Stimulated activated CD4-positive, alpha-beta T cell treated with anti-CD3 and anti-CD28 coated beads, Interleukin-4, amount 100 ng/mL, for 4 hours (primary cell): ENCODE results near the gene TMED1.
"Not testable (repeated sequence)": the region's sequence is repeated elsewhere in the genome, so short reads cannot be mapped to it uniquely, and the experiment has no call there.

ENCODE experiments used
- DNase-seq, 2 experiments: peaks; one replicate each; pipeline ENCODE4 v3.0.0-alpha.2; 2020

The TMED1 gene

DNA sequence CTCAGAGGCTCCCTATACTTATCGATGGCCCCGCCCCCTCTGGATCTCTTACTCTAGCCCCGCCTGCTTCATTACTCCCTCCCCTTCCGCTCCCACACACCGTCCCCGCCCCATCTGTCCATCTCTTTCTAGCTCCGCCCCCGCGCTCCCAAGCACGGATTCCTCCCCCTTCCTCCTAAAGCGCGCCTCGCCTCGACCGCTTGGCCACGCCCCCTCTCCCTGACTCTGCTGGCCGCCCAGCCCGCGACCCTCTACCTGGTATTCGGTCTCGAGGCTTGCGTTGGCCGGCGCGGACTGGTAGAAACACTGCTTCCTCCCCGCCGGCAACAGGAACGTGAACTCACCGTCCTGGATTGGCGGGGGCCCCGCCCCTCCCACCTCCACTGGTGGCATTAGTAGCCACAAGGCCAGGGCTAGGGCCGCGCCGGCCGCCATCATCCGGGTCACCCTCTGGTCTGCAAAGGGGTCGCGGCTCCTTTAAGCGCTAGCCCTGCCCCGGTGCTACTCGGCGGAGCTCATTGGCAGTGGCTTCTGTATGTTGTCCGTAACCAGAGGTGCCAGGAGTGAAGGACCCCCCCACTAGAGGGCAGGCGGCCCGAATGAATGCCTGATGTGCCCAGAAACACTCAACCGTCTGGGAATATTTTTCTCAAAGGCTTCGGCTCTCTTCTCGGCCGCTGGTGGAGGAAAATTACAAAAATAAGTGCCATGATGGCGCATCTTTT lies at the start of gene TMED1:
Gene TMED1 (minus strand): TSS at position 459 of the 725 bp plus-strand sequence. CDS start 21 bp downstream, at position 438.
- peak; percentile 91 to 92 for DNase-seq

- no peak for DNase-seq
These were observed 49.5 kb upstream of the TMED1 start for GRCh38 chr19:10885201-10886169.

DNA sequence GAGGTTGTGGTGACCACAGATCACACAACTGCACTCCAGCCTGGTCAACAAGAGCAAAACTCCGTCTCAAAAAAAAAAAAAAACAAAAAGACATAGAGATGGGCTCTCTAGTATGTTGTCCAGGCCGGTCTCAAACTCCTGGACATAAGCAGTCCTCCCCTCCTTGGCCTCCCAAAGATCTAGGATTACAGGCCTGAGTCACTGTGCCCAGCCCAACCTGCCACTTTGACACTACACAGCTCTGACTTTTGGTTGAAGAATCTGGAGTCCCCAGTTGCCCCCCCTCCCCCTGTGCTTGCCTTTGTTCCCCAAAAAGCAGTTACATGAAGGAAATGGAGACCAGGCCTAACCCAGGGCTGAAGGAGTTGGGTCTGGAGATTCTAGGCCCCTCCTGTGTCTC lies 48.3 kb upstream of the TMED1 start:
- no peak for DNase-seq

DNA sequence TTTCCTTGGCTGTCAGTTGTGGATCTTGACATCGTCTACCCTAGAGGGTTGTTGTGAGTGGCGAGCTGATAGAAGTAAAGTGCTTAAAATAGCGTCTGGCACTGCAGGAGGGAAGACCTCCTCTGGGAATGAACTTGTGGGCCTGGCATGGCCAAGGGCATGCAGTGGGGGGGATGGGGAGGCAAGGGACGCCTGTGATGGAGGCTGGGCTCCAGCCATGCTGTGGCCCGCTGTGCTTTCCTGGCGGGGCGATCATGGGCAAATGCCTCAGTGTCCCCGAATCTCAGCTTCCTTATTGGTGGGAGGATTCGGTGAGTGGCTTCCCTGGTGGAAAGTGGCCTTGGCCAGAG lies 46.1 kb upstream of the TMED1 start:
- no peak for DNase-seq

- no peak for DNase-seq
These were observed 45.5 kb upstream of the TMED1 start for GRCh38 chr19:10881403-10882107.

DNA sequence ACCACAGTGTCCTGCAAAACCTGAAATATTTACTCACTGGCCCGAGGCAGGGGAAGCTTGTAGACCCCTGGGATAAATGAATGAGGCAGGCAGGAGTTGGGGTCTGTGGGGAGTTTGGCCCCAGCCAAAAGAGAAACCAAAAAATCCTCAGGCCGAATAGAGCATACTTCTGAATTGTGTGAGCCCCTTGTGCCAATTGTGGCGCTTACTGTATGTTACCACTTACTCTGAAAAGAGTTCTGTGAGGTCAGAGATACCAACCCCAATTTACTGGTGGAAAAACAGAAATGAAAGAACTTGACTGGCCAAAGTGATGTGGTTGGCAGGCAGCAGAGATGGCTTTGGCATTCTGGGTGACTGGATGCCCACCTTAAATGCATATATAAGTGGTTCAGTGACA lies 42.2 kb upstream of the TMED1 start:
- no peak for DNase-seq

DNA sequence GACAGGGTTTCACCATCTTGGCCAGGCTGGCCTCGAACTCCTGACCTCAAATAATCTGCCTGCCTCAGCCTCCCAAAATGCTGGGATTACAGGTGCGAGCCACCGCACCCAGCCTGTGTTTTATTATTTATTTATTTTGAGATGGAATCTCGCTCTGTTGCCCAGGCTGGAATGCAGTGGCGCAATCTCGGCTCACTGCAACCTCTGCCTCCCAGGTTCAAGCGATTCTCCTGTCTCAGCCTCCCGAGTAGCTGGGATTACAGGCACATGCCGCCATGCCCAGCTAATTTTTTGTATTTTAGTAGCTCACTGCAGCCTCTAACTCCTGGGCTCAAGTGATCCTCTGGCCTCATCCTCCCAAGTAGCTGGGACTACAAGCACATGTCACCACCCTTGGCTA lies 41.6 kb upstream of the TMED1 start:
- DNase-seq = not testable (repeated sequence)

- DNase-seq = no peak
These were observed 40.6 kb upstream of the TMED1 start for GRCh38 chr19:10876459-10877240.

DNA sequence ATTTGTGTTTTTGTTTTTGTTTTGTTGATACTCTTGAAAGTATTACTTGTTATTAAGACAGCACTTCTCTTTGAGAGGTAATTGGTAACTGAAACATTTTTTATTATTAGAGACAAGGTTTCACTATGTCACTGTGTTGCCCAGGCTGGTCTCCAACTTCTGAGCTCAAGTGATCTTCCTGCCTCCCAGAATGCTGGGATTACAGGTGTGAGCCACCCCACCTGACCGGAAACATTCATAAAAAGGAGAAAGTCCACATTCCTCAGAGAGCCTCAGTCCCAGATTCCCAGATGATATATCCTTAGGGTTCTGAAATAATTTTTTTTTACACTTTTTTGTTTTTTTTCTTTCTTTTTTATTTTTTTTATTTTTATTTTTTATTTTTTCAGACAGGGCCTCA lies 38.0 kb upstream of the TMED1 start:
- DNase-seq = no peak

- peak; percentile 39 to 55 for DNase-seq
These were observed 36.6 kb upstream of the TMED1 start for GRCh38 chr19:10872546-10873107.

DNA sequence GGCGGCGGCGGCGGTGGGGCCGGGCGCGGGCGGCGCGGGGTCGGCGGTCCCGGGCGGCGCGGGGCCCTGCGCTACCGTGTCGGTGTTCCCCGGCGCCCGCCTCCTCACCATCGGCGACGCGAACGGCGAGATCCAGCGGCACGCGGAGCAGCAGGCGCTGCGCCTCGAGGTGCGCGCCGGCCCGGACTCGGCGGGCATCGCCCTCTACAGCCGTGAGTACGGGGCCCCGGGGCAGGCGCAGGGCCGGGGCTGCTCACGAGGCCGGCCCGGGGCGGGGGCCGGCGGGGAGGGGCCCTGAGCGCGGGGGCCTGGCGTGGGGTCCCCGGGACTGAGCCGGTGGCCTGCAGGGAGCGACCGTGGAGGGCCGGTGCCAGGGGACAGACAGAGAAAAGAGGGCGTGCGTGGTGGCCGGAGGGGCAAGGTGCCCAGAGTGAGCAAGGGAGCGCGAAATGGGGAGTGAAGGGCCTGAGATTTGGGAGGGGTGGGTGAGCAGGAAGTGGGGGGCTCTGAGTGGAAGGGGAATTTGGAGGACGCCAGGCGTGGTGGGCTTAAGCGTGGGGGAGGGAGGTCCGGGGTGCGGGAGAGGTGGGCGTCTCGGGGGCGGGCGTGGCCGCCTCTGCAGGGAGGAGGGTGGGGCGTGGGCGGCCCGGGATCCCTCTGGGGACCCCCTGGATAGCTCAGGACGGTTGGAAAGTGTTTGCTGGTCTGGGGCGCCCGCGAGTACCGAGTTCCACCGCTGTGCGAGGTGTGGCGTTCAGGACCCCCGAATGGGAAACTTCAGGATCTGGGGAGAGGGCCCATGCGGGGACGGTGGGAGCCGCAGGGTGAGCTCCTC lies 35.9 kb upstream of the TMED1 start:
- peak; percentile 32 to 43 for DNase-seq

GRCh38 chr19:10870955-10871603 lies 35.1 kb upstream of the TMED1 start, which contains the start of gene CARM1:
Gene CARM1 (plus strand): TSS chr19:10871553. CDS start chr19:10871703, 150 bp downstream.
- DNase-seq = peak; percentile 99

DNA sequence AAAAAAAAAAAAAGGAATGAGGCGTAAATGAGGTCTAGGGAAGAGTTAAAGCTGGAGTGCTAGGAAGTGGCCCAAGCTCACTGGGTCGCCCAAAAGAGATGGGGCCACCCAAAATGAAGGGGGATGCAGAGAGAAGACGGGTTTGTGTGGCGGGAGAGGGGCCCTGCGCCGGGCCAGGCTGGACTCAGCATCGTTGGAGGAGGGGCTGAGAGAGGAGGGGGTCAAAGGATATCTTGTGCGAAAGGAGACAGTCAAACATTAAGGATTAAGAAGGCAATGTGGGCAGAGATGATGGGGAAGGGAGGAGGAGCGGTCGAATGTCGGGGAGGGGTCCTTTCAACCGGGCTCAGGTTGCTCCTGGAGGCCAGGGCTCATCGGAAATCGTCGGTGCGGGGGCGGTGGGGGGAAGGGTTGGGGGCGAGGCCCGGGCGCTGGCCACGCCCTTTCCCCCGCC lies 34.5 kb upstream of the TMED1 start:
- no peak for DNase-seq

DNA sequence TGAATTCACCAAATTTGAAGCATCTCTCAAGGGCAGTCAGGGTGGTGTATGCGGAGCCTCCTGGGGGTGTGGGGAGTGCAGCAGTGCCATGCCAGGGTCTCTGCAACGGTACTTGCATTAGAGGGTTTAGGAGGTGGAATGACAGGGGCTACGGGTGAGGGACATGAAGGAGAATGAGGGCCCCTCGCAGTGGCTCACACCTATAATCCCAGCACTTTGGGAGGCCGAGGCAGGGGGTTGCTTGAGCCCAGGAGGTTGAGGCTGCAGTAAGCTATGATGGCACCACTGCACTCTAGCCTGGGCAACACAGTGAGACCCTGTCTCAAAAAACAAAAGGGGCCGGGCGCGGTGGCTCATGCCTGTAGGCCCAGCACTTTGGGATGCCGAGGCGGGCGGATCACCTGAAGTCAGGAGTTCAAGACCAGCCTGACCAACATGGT lies 33.9 kb upstream of the TMED1 start:
- DNase-seq = not testable (repeated sequence)

DNA sequence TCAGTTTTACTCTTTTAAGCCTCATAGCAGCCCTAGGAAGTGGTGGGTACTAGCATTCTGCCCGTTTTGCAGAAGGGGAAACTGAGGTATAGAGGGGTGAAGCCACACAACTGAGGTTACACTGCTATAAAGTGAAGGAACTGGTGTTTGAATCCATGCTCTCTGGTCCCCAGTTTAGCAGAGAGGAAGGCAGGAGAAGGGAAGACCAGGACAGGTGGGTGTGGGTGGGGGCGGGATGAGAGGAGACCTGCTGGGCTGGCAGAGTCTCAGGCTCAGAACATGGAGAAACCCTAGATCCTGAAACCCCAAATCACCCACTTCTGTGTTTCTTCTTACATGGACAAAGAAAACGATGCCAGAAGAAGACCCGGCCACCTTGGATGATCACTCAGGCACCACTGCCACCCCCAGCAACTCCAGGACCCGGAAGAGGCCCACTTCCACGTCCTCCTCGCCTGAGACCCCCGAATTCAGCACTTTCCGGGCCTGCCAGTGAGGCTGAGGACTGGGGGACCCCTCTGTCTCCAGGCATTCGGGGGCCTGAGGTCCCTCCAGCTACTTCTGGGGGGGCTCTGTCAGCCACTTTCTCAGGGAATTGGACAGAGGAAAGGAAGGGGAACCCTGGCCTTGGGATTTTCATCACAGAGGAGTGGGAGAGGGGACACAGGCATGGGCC lies 33.0 kb upstream of the TMED1 start:
- DNase-seq = no peak

GRCh38 chr19:10866495-10866894 lies 30.5 kb upstream of the TMED1 start:
- DNase-seq = no peak

- peak; percentile 70 to 80 for DNase-seq
These were observed 28.5 kb upstream of the TMED1 start for GRCh38 chr19:10864538-10864899.

GRCh38 chr19:10863107-10863717 lies 27.2 kb upstream of the TMED1 start:
- no peak for DNase-seq

GRCh38 chr19:10862561-10863106 lies 26.6 kb upstream of the TMED1 start:
- DNase-seq = no peak
